OCI-LY7 (cell line): Measurements from ENCODE around the gene F7. TPM values are rescaled to one million over a fixed set of nuclear protein-coding genes. Genes with fewer than 3 reads are reported as not detected.

Experiments
- BruUV-seq: library from RNA; stranded (reverse); fragments of 400-500 nt; replicated peaks from 2 replicates; lab custom pipeline; 2021; lab: Mats Ljungman, UMichigan
- CTCF ChIA-PET: fragments of 300-600 bp; sonication (Branson Sonifier 250); formaldehyde crosslinking; loops from one replicate; lab custom pipeline; 2022; ENCODE audit warnings: antibody characterized with exemption; ENCODE audit not compliant: unreplicated experiment; lab: Charles Lee
- POLR2A ChIA-PET: fragments of 300-600 bp; sonication (Branson Sonifier 250); formaldehyde crosslinking; loops from one replicate; lab custom pipeline; 2022; ENCODE audit warnings: antibody characterized with exemption; lab: Charles Lee
- DNase-seq: peaks from one replicate; pipeline ENCODE4 v3.0.0-alpha.2; 2015; ENCODE audit warnings: low spot score
- H2AFZ ChIP-seq: fragments of 200-600 bp; sonication (generic), shearing (Covaris generic); 2 replicates; pipeline ENCODE4 v1.6.1; 2014; ENCODE audit warnings: mild to moderate bottlenecking, antibody characterized with exemption, low read length, moderate library complexity
- H3K27ac ChIP-seq: fragments of 200-600 bp; sonication (generic); 2 replicates; pipeline ENCODE4 v1.5.1; 2014; ENCODE audit warnings: mixed run types, low read depth, mild to moderate bottlenecking, moderate library complexity, low read length, inconsistent platforms; ENCODE audit not compliant: poor library complexity, severe bottlenecking
- H3K36me3 ChIP-seq: fragments of 200-600 bp; sonication (generic); 2 replicates; pipeline ENCODE4 v1.6.1; 2014; ENCODE audit warnings: mild to moderate bottlenecking, antibody characterized with exemption, low read length, moderate library complexity, mixed read lengths; ENCODE audit not compliant: insufficient read depth
- H3K4me1 ChIP-seq: fragments of 200-600 bp; sonication (generic); 2 replicates; pipeline ENCODE4 v1.5.1; 2014; ENCODE audit warnings: mild to moderate bottlenecking, low read length; ENCODE audit not compliant: insufficient read depth, poor library complexity, severe bottlenecking
- H3K4me2 ChIP-seq: fragments of 200-600 bp; sonication (generic); 2 replicates; pipeline ENCODE4 v1.6.1; 2014; ENCODE audit warnings: mild to moderate bottlenecking, low read length
- H3K4me3 ChIP-seq: fragments of 200-600 bp; sonication (generic); 2 replicates; pipeline ENCODE4 v1.5.1; 2014; ENCODE audit warnings: mild to moderate bottlenecking, low read depth, low read length; ENCODE audit not compliant: poor library complexity, severe bottlenecking
- H3K79me2 ChIP-seq: fragments of 200-600 bp; sonication (generic); 2 replicates; pipeline ENCODE4 v1.6.1; 2016; ENCODE audit warnings: low read depth, mild to moderate bottlenecking, low read length, moderate library complexity, mixed read lengths; ENCODE audit not compliant: insufficient read depth
- H3K9me2 ChIP-seq: fragments of 200-600 bp; sonication (generic); 2 replicates; pipeline ENCODE4 v1.6.1; 2016; ENCODE audit warnings: mild to moderate bottlenecking, low read length, mixed read lengths; ENCODE audit not compliant: insufficient read depth
- H3K9me3 ChIP-seq: fragments of 200-600 bp; sonication (generic); 2 replicates; pipeline ENCODE4 v1.6.1; 2014; ENCODE audit warnings: mild to moderate bottlenecking, mixed run types, low read length, mixed read lengths
- H4K20me1 ChIP-seq: fragments of 200-600 bp; sonication (generic); 2 replicates; pipeline ENCODE4 v1.6.1; 2014; ENCODE audit warnings: mild to moderate bottlenecking, antibody characterized with exemption, low read length, moderate library complexity, mixed read lengths; ENCODE audit not compliant: insufficient read depth
- EZH2phosphoT487 ChIP-seq: fragments of 200-600 bp; sonication (generic); IDR thresholded peaks from 2 replicates; pipeline ENCODE4 v1.6.1; 2018; ENCODE audit warnings: low read depth, borderline replicate concordance, mild to moderate bottlenecking, mixed run types, antibody characterized with exemption, low read length, moderate library complexity, mixed read lengths
- intact Hi-C: fragments of 100-400 bp; cut with micrococcal nuclease; formaldehyde crosslinking; loops from one replicate; pipeline ENCODE4 v1.10.0; 2022; ENCODE audit not compliant: unreplicated experiment
- total RNA-seq, 2 experiments: library from RNA; depleted of rRNA in 1 of 2; stranded (reverse); fragments of >200 nt in 1 of 2; shearing (Covaris generic) in 1 of 2; gene quantifications; 2 replicates each; pipeline ENCODE4 v1.2.3, GENCODE V29; 2014 to 2022
- TF ChIP-seq, protein P1 (sequence below): fragments of 200-600 bp; sonication (generic); conservative IDR thresholded peaks from 2 replicates; pipeline ENCODE4 v1.5.1; 2014; ENCODE audit warnings: mild to moderate bottlenecking, antibody characterized with exemption, low read length, moderate library complexity, mixed read lengths

F7 gene
- total RNA-seq, 2 experiments from 2014 or later: not detected

DNA sequence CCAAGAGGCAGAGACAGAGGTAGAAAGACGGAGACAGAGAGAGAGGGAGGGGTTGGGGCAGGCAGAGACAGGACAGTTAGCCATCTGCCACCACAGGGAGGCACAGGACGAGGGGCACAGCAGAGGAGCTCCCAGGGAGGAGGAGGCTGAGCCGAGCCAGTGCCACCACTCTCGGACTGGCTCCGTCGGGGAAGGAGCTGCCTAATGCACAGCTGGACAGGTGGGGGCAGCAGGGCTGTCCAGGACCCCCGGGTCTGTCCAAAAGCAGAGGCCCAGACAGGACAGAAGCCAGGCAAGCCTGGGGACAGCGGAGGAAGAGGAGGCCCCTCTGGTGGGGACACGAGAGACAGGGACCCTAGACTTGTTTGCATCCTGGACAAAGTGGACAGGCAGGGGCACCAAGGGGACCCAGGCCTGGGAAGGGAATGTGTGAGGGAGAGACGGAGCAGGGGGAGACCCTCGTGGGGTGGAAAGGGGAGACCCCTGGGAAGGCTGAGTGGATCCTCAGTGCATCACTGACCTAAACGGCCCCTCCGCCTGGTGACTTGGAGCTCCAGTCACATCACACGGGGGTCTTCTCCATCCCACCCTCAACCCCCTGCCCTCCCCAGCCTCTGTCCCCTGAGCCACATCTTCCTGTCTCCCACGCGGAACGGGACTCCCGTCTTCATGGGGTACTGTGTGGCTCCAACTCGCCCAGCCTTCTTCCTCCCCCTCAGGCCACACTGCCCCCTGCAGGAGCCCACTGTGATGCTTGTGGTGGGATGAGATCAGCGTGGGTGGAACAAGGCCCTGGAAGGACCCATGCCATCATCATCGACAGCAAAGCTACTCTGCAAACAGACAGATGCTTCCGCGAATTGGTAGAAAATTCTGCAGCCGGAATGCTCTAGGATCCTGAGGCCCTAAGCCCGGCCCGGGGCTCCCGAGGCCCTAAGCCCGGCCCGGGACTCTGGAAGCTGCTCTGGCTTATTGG is 17.9 kb downstream of the F7 start:
- intact Hi-C loops: no loop called here
- Histone ChIP-seq H3K4me3 (no peak overlapping the region), H3K4me1 (no peaks in the 10 kb centered on the region), H3K79me2 (no peaks in the 10 kb centered on the region), H3K27ac (no peak overlapping the region), H3K4me2 (no peak overlapping the region), H2AFZ (no peak overlapping the region), H3K9me2 (no peaks in the 10 kb centered on the region), H3K9me3 (no peaks in the 10 kb centered on the region), H4K20me1 (no peaks in the 10 kb centered on the region), H3K36me3 (no peaks in the 10 kb centered on the region)
- CTCF ChIA-PET: no interaction called here
- TF ChIP-seq, protein P1, sequence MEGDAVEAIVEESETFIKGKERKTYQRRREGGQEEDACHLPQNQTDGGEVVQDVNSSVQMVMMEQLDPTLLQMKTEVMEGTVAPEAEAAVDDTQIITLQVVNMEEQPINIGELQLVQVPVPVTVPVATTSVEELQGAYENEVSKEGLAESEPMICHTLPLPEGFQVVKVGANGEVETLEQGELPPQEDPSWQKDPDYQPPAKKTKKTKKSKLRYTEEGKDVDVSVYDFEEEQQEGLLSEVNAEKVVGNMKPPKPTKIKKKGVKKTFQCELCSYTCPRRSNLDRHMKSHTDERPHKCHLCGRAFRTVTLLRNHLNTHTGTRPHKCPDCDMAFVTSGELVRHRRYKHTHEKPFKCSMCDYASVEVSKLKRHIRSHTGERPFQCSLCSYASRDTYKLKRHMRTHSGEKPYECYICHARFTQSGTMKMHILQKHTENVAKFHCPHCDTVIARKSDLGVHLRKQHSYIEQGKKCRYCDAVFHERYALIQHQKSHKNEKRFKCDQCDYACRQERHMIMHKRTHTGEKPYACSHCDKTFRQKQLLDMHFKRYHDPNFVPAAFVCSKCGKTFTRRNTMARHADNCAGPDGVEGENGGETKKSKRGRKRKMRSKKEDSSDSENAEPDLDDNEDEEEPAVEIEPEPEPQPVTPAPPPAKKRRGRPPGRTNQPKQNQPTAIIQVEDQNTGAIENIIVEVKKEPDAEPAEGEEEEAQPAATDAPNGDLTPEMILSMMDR: peak; percentile 39; the same call in 1 of the 2 replicates
- TF ChIP-seq EZH2phosphoT487: no peak
- POLR2A ChIA-PET: no interaction called here
- BruUV-seq: no TSS peak
- DNase-seq: no peak

- Histone ChIP-seq H3K79me2 (no peaks in the 10 kb centered on the region), H3K36me3 (no peaks in the 10 kb centered on the region), H3K9me3 (no peaks in the 10 kb centered on the region), H4K20me1 (no peaks in the 10 kb centered on the region), H2AFZ (no peak overlapping the region), H3K4me2 (no peak overlapping the region), H3K4me1 (no peaks in the 10 kb centered on the region), H3K4me3 (no peak overlapping the region), H3K27ac (no peak overlapping the region), H3K9me2 (no peaks in the 10 kb centered on the region)
- CTCF ChIA-PET: no interaction called here
- intact Hi-C loops: no loop called here
- POLR2A ChIA-PET: no interaction called here
- no peak for TF ChIP-seq EZH2phosphoT487
- TF ChIP-seq, protein P1: no peak
- no TSS peak for BruUV-seq
- no peak for DNase-seq
Observed at GRCh38 chr13:113124211-113124970, 18.8 kb downstream of the F7 start.
